Islet precursor cell (in vitro differentiated cells): ENCODE measurements around the gene SMARCA2.
A peak's percentile ranks its signal among the peaks of the same experiment; 100 is the strongest.

Source experiments
- DNase-seq: peaks from one replicate; pipeline ENCODE4 v3.0.0-alpha.2; 2018

Gene SMARCA2

DNA sequence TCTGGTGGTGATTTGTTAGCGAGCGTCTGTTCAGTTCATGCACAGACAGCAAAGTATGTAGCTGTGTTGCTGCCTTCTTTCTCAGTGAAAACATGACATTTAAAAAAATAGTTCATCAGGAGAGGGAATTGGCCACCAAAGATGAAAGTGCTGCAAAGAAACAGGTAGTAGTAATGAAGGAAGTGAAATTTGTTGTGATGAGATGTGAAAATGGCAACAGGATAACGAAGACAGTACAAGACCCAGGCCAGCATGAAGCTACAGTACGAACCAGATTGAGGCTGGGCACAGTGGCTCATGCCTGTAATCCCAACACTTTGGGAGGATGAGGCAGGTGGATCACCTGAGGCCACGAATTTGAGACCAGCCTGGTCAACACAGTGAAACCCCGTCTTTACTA lies 136.0 kb downstream of the SMARCA2 start:
- DNase-seq: no peak

DNA sequence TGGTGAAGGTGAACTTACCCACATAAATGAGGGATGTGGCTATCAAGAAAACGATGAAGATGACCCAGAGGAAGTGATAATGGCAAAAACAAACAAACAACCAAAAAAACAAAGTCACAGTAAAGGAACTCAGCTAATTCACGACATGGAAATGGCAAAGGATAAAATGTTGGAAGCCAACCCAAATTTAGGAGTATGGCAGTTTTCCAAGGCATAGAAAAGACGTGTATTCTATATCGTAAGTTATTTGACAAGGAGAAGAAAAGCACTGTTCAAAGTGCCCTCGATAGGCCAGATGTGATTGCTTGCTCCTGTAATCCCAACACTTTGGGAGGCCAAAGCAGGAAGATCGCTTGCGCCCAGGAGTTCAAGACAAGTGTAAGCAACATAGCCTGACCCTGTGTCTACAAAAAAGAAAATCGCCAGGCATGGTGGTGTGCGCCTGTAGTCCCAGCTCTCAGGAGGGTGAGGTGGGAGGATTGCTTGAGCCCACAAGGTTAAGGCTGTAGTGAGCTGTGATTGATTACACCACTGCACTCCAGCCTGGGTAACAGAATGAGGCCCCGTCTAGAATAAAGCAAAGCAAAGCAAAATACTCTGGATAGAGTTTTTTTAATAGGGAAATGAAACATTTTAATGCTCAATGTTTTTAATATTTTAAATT lies 138.0 kb downstream of the SMARCA2 start:
- DNase-seq: no peak

DNA sequence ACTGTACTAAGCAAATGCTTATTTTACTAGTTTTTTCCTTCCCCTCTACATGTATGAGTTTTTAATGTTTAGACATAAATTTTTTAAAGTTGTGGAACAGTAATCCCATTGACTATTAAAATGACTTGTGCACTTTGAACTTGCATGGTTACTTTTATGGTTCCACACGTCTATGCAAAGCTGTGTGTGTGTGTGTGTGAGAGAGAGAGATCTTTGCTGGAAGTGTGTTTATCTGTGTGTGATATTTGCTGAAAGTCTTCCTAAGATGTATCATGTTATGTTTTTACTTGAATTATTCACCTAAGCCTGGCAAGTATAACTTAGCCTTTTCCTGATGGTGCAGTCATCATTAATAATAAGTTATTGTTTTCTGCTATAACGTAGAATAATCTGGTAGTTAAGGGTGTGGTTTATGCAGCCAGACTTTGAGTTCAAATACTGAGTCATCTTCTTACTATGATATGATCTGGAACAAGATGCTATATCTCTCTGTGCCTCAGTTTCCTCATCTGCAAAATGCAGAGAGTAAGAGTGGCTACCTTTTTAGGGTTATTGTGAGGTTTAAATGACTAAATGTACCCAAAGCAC lies 138.6 kb downstream of the SMARCA2 start:
- DNase-seq: no peak

DNA sequence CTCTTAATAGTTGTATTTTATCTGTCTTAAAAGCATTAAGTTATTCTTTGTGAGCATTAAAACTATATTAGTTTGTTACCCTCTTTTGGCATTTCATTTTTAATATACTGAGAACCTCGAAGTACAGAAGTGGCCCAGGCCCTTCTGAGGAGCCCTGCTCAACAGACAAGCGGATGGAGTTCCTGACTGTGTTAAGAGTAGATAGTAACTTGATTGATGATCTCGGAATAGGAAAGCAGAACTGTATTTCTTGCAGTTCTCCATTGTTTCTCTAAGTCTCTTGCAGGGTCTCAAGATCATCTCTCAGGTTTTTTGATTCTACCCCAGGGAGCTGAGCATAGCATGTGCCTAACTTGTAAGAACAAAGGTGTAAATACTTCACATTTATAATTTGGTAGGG lies 139.6 kb downstream of the SMARCA2 start:
- no peak for DNase-seq

DNA sequence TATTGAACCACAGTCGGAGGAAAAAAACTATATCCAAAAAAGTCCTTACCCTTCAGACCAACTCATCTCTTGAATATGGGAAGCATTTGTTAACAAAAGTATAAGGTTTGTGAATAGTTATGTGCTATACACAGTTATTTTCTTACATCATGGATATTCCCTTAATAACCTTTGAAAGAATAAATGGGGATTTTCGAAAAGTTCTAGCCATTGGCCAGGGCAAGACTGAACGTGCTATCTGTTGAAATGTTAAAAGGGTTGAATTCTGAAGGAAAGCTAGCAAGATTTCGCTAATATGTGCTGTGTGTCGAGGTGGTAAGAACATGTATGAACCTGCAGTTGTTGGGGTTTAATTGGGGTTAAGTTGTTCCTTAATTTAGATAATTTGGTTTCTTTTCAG lies 140.8 kb downstream of the SMARCA2 start:
- no peak for DNase-seq

DNA sequence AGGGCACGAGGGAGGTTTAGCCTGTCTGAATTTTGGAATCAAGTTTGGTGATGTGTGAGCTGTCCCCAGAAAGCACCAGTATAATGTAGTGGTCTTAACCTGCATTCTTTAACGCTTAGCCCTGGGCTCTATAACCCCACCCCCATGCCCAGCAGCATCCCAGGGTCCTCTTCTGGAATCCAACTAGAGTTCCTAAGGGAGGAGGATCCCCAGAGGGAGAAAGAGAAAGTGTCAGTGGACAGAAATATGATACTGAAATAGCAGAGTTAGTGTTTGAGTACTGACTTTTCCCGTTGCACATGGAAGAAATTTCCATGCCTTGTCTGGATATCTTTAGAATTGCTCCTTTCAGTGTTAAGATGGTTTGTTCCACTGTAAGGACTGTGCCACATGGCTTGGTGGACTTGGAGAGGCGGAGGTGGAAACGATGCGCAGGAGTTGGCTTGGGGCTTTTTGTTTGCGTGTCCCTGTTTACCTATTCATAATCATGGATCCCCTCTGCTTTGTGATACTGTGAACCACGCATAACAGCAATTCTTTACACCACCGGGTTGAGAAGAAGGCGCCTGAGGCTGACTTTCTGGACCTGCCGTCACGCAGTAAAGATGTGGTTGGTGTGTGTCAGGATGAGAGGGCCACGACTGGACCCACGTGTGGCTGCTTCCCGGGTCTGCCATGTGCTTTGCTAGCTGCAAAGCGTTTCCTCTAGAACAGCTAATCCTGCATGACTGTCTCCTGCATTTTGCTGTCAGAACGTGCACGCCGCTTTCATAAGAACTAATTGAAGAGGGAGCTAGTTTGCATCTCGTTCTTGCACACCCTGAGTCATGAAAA lies 142.3 kb downstream of the SMARCA2 start:
- DNase-seq: peak; percentile 62

DNA sequence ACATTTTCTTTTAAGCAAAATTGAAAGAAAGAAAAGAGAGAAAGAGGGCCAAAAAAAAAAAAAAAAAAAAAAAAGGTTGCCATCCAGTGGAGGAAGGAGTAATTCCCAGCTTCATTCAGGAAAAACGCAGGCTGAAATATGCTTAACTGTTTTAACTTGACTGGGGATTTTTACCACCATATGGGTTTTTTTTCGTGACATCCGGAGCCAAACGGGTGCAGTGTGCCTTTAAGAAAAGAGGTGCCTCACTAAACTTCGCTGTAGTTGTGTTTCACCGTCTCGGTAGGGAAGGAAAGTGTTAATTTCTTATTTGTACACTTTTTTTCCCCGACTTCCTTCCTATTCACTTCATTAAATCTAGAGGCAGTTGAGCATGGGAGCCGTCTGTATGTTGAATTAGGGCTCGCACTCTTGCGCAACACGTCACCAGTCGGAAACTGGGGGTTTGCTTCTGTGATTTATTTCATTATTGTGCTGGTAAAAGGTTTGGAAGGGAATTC lies 143.0 kb downstream of the SMARCA2 start:
- DNase-seq: no peak

DNA sequence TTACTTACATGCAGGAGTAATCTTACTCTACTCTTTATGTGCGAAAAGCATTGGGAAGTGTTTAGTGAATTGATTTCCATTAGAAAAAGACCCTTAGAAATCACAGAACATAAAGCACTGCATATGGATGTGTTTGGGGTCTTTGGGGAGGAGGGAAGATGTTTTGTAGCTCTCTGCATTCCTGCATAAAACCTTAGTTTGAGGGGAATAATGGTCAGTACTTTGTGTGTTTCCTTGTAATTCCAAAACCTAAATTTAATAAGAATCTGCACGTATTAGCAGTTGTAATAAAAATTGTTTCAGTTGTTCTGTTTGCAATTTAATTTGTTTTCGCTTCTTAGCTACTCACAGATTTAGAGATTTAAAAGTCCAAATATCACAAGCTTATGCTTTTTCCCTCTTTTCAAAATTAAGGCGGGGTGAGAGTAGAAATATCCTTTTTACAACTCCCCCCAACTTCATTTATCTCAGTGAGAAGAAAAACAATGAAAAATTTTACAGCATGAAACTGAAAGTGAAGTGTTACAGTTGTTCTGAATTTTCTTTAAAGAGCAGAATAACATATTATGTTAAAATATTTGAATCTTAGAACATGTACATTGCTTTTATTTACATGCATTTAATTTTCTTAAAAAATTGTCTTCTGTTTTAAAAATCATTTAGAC lies 143.8 kb downstream of the SMARCA2 start:
- no peak for DNase-seq

DNA sequence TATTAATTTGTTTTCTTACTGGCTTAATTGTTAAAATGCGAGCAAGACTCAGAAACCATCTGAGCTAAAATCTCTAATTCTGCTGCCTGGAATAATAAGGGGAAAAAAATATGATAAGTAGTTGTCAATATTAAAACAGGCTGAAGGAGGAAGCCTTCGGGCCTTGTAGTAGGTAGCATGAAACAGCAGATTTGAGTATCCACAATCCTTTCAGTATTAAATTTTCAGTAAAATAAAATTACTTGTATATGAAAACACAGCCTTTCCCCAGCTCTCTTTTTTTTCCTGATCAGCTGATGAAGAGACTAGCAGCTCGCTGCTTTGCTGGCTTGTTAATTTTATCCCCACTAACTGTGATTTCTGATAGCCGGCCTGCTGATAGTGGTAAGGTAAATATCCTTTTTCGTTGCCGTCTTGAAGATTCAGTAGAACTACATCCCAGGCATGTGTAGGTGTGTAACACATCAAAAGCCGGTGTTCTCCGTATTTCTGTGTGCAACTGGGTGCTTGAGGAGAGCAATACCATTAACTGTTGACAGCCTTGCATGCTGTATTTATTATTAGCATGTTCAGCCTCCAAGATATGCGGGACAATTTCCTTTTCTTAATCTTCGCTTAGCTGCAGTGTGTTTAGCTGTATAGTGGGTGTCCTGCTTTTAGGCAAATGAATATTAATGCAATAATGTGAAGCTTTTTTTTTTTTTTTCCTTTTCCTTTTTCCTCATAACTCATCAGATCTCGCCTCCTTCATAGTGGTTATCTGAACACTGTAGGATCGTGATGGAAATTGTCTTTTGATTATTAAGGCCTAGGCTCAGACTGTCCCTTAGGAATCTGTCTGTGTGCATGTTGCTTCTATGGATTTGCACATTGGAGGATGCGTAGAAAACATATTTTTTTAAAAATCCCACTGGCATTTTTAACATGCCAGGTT lies 144.6 kb downstream of the SMARCA2 start:
- no peak for DNase-seq

DNA sequence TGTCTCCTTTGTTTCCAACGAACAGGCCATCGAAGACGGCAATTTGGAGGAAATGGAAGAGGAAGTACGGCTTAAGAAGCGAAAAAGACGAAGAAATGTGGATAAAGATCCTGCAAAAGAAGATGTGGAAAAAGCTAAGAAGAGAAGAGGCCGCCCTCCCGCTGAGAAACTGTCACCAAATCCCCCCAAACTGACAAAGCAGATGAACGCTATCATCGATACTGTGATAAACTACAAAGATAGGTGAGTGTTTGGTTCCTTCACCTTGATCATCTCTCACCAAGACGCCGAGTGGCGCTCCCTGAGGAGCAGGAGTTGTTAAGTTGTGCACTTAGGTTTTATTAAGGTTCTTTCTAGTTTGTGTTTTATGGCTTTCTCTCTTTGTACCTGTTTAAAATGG lies 146.5 kb downstream of the SMARCA2 start:
- no peak for DNase-seq

DNA sequence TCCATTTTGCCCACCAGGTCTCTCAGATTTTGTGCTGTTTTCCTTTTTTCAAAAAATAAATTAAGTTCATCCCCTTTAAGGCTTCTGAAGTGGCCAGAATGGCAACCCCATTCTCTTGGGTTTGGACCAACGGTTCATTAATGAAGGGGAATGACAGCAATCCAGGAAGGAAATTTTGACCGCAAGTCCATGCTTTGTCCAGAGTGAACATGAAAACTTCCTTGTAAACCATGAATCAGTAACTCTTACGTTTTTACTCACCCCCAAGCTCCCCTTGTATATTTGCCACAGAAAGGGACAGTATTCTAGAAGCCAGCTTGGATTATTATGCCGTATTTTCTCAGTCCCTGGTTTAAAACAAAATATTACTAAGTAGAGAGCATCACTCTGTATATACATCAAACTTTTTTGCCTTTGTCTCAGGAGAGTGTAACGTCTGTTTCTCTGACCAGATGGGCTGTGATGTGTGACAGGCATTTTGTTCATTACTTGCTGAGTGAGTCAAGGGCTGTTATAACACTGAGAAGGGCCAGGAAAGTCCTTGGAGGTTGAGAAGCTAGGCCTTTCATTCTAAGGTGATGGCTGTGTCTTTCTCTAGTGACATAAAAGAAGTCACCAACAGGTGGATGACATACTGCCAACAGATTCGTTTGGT lies 148.2 kb downstream of the SMARCA2 start:
- DNase-seq: no peak

DNA sequence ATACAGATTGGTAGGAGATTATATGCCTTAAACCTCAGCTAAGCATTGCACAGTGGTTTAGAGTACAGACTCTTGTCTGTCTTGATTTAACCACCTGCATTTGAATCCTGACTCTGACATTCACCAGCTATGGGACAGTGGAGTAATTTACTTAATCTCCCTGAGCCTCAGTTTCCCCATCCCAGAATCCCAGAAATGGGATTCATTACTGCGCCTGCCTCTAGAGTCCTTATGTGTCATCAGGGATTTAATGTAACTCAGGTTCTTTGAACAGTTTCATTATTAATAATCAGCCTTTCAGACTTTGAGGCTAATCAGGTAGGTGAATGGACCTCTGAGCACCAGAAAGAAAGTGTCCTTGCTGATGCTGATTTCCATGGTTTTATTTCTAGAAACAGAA lies 149.1 kb downstream of the SMARCA2 start:
- no peak for DNase-seq

DNA sequence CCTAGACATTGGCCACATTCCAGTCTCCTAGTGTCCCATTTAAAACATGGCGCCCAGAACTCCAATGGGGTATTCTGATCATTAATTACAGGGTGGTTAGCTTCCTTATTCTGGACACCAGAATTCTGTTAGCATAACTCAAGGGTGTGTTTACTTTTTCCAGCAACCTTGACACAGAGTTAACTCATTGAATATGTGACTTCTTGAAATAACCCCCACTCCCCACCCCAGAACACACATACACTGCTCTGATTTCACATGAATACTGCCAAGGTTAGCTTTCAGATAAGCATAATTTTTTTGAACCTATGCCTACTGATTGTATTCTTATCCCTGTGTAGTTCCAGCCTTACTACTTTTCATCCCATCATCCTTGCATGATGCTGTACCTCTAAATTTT lies 151.1 kb downstream of the SMARCA2 start:
- no peak for DNase-seq

DNA sequence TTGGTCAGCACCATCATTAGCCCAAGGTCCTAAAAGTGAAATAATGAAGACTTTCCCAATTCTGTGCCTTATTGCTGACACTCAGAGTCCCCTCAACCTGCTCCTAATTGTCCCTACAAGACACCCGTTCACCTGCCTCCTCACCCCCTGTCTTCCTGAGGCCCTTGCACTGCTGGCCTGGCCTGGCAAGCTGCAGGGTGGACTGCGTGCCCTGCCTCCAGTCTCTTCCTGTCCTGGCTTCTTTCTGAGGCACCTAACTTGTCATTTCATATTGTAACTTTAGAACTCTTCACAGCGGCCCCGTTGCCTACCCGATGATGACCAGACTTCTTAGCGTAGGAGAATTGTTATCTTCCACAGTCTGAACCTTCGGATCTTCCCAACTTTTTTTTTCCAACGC lies 153.9 kb downstream of the SMARCA2 start:
- no peak for DNase-seq

DNA sequence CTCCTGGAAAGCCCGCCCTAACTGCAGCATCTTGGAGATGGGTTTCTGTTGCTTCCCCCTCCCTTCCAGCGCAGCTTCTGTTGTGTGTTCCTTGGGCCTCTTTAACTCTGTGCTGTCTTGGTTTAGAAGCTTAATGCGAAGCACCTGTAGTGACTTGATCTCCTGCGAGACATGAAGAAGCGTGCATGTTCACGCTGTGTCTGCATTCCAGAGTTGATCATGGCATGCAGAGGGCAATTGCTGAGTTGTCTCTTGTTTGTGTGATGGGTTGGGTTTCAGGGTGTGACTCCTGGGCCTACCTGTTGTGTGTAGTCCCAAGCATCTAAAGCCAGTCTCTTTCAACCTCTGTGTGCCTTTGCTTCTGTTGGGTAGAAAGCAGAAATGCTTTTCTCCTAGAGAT lies 155.6 kb downstream of the SMARCA2 start:
- DNase-seq: no peak

DNA sequence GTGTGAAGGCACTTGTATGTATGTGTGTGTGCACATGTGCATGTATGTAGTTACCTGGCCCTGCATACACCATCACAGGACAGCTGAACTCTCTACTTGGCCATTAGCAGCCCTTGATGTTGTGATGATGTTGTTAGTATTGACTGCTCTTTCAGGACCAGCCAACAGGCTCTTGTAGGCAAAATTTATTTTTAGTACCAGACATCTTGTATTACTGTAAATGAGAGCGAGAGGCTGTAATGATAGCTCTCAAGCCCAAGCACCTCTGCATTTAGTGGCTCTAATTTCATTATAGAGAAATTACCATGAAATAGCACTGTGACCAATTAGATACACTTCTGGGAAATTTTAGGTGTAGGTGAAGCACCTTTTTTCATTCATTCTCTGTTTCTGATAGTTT lies 158.0 kb downstream of the SMARCA2 start:
- no peak for DNase-seq

DNA sequence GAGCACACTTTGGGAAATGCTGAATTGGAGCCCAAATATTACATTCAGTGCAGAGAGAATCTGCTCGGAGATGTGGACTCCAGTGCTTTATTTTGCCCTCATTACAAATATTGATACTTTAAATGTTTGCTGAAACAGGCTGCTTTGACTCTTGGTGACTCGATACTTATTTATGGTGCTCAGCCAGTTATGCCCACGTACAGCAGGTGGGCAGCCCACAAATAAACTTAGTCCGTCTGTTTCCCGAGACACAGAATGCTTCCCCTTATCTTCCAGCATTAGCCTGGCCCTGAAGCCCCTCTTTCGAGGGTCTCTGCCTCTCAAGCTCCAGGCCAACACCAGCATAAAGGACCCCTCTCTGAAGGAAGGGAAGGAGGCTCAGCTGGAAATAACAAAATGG lies 158.7 kb downstream of the SMARCA2 start:
- no peak for DNase-seq

DNA sequence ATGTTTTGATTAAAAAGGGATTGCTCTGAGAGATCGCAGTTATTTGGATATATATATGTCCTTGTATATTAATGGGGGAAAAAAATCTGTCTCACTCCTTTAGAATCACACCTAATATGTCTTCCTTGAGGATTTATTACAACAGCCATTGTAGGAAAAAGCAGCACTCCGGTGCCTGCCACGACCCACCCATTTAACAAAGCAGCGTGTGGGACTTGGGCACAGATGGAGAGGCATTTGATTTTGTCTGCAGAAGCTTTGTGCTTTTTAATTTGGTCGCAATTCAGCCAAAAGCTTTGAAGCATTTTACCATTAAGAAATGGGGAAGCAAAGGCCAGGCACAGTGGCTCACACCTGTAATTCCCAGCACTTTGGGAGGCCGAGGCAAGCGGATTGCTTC lies 159.2 kb downstream of the SMARCA2 start:
- no peak for DNase-seq

DNA sequence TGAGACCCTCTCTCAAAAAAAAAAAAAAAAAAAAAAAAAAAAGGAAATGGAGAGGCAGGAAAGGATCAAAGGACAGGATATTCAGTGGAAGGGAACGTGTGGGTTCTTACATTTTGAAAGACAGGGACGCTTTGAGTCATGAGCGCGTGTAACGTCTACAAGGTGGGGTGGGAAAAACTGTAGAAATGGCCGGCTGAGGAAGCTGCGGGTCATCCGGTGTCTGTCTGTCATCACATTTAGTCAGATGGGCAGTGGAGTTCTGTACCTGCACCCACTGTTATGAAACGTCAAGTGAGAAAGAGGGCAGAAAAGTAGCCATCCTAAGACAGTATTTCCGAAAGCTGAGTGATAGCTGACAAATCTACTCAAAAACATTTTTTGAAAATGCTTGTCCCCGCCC lies 159.8 kb downstream of the SMARCA2 start:
- DNase-seq: no peak

DNA sequence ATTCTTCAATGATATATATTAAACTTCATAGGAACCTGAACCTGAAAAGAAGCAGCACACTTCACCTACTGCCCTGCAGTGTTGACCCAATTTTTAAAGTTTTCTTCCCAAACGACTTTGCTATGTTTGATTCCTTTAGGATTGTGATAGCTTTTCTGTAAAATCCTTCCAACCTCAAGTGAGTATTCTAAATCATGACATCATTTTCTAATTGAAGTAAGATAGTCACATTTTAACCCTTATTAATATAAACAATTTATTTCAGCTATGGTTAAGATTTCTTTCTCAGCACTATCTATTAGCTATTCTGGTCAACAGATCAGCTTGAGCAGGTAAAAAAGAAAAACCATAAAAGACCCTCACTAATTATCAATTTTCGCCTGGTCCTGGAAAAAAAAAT lies 162.0 kb downstream of the SMARCA2 start:
- DNase-seq: no peak

DNA sequence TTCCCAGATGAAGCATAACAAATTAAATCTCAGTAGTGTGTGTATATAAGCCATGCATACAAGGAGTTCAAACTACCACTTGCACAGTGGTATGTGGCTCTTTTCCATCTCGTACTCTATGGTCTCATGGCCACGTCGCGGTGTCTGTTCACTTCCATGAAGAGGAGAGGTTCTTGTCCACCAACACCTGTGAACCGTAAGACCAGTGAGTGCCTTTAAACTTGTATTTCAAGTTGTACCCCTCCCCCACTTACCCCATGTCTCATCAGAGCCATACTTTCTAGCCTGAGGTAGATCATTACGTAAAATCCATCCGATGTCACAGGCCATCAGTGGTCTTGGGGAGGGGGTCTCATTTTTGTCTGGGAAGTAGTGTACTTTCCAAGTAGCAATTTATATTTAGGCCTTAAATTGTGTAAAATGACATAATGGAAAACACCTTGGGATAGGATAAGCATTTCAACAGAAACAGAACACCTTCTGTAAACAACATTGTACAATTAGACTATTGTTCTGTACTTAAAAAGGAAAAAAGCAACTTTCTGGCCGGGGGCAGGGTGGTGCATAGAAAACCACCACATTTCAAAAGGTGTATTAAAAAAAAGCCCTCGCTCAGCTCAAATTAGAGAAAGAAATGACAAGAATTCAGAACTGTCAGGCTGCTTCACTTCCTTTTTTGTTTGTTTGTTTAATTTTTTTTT lies 163.0 kb downstream of the SMARCA2 start:
- DNase-seq: peak; percentile 66
